IMR-90 (cell line): Measurements from ENCODE around the gene CDC42BPA. TPM values are rescaled to one million over a fixed set of nuclear protein-coding genes. Genes with fewer than 3 reads are reported as not detected.

Experiments used
- ATAC-seq: fragments of 200-7000 bp; cut with Tn5 transposase; 2 replicates; pipeline ENCODE4 v1.9.1; 2020; ENCODE audit warnings: low read depth, mild to moderate bottlenecking, moderate library complexity
- BruUV-seq: library from RNA; stranded (reverse); fragments of 400-500 nt; replicated peaks from 2 replicates; lab custom pipeline; 2021; lab: Mats Ljungman, UMichigan
- CTCF ChIA-PET: fragments of 300-600 bp; formaldehyde crosslinking; extraction: SDS; loops from one replicate; lab custom pipeline; 2021; ENCODE audit warnings: antibody characterized with exemption; lab: Yijun Ruan, JAX
- POLR2A ChIA-PET: fragments of 300-600 bp; sonication (Branson Sonifier 250); formaldehyde crosslinking; loops from one replicate; lab custom pipeline; 2022; ENCODE audit warnings: antibody characterized with exemption; ENCODE audit not compliant: unreplicated experiment; lab: Charles Lee
- DNase-seq: peaks from one replicate; pipeline ENCODE4 v3.0.0; 2013
- H2AFZ ChIP-seq: replicated peaks from 2 replicates; pipeline ENCODE3; 2013; ENCODE audit warnings: low read length, mild to moderate bottlenecking; ENCODE audit not compliant: poor library complexity
- H2AK5ac ChIP-seq: 2 replicates; pipeline ENCODE4 v1.6.1; 2013; ENCODE audit warnings: low read depth, low read length, inconsistent platforms
- H2AK9ac ChIP-seq: replicated peaks from 2 replicates; pipeline ENCODE3; 2013; ENCODE audit warnings: mild to moderate bottlenecking, low read depth, low read length, moderate library complexity; ENCODE audit not compliant: poor library complexity
- H2BK120ac ChIP-seq: 2 replicates; pipeline ENCODE4 v1.6.1; 2013; ENCODE audit warnings: low read depth, low read length, inconsistent platforms
- H2BK15ac ChIP-seq: 3 replicates; pipeline ENCODE4 v1.6.1; 2013; ENCODE audit warnings: low read depth, low read length, inconsistent platforms
- H2BK20ac ChIP-seq: 2 replicates; pipeline ENCODE4 v1.6.1; 2013; ENCODE audit warnings: low read depth, mild to moderate bottlenecking, inconsistent platforms, low read length, moderate library complexity
- H2BK5ac ChIP-seq: 2 replicates; pipeline ENCODE4 v1.6.1; 2013; ENCODE audit warnings: mild to moderate bottlenecking, low read depth, low read length, inconsistent platforms; ENCODE audit not compliant: poor library complexity, severe bottlenecking
- H3K14ac ChIP-seq: replicated peaks from 2 replicates; pipeline ENCODE4 v1.6.1; 2013; ENCODE audit warnings: low read depth, low read length, inconsistent platforms
- H3K18ac ChIP-seq: 2 replicates; pipeline ENCODE4 v1.6.1; 2013; ENCODE audit warnings: low read depth, low read length, control low read depth
- H3K23ac ChIP-seq: 2 replicates; pipeline ENCODE4 v1.6.1; 2013; ENCODE audit warnings: low read depth, low read length, inconsistent platforms
- H3K27ac ChIP-seq: 2 replicates; pipeline ENCODE4 v1.5.1; 2013; ENCODE audit warnings: mild to moderate bottlenecking, control low read depth, low read length; ENCODE audit not compliant: insufficient read depth
- H3K27me3 ChIP-seq: 2 replicates; pipeline ENCODE4 v1.6.1; 2013; ENCODE audit warnings: low read length; ENCODE audit not compliant: control insufficient read depth, insufficient read depth
- H3K36me3 ChIP-seq: 2 replicates; pipeline ENCODE4 v1.6.1; 2013; ENCODE audit warnings: low read length, mixed read lengths; ENCODE audit not compliant: control insufficient read depth, insufficient read depth
- H3K4ac ChIP-seq: 2 replicates; pipeline ENCODE4 v1.6.1; 2013; ENCODE audit warnings: low read depth, low read length, inconsistent platforms
- H3K4me1 ChIP-seq: 2 replicates; pipeline ENCODE4 v1.6.1; 2013; ENCODE audit warnings: low read length, mixed read lengths; ENCODE audit not compliant: control insufficient read depth, insufficient read depth
- H3K4me2 ChIP-seq: 2 replicates; pipeline ENCODE4 v1.6.1; 2013; ENCODE audit warnings: low read depth, mild to moderate bottlenecking, control low read depth, low read length, moderate library complexity
- H3K4me3 ChIP-seq: 2 replicates; pipeline ENCODE4 v1.5.1; 2013; ENCODE audit warnings: low read depth, mild to moderate bottlenecking, control low read depth, low read length, moderate library complexity; ENCODE audit not compliant: insufficient read depth
- H3K56ac ChIP-seq: 2 replicates; pipeline ENCODE4 v1.6.1; 2013; ENCODE audit warnings: low read length, inconsistent platforms; ENCODE audit not compliant: insufficient read depth; ENCODE audit errors: extremely low read depth
- H3K79me1 ChIP-seq, 2 experiments: 2 replicates each; pipeline ENCODE4 v1.6.1; 2013; ENCODE audit warnings: low read length in 2 of 2, inconsistent platforms in 1 of 2, low read depth in 1 of 2
- H3K9ac ChIP-seq: 2 replicates; pipeline ENCODE4 v1.6.1; 2013; ENCODE audit warnings: low read depth, low read length, control low read depth
- H3K9me1 ChIP-seq: 2 replicates; pipeline ENCODE4 v1.6.1; 2013; ENCODE audit warnings: low read length, inconsistent platforms; ENCODE audit not compliant: insufficient read depth
- H3K9me3 ChIP-seq: 2 replicates; pipeline ENCODE4 v1.6.1; 2013; ENCODE audit warnings: low read length; ENCODE audit not compliant: control insufficient read depth, insufficient read depth
- H4K20me1 ChIP-seq: 2 replicates; pipeline ENCODE4 v1.6.1; 2013; ENCODE audit warnings: low read length, inconsistent platforms; ENCODE audit not compliant: insufficient read depth
- H4K5ac ChIP-seq: 2 replicates; pipeline ENCODE4 v1.6.1; 2013; ENCODE audit warnings: mild to moderate bottlenecking, low read depth, low read length, control low read depth
- H4K8ac ChIP-seq, 2 experiments: 2 replicates each; pipeline ENCODE4 v1.6.1; 2013; ENCODE audit warnings: low read depth in 2 of 2, low read length in 2 of 2, control low read depth in 1 of 2, inconsistent platforms in 1 of 2
- H4K91ac ChIP-seq: 2 replicates; pipeline ENCODE4 v1.6.1; 2013; ENCODE audit warnings: low read depth, low read length, inconsistent platforms; ENCODE audit not compliant: insufficient read depth
- BHLHE40 ChIP-seq: fragments of 150-350 bp; IDR thresholded peaks from 2 replicates; pipeline ENCODE4 v1.6.1; 2016; ENCODE audit warnings: mild to moderate bottlenecking, low read depth, low read length
- CEBPB ChIP-seq: IDR thresholded peaks from 2 replicates; pipeline ENCODE4 v1.6.1; 2012; ENCODE audit warnings: low read depth, low read length, improper control_type of control experiment
- CTCF ChIP-seq: conservative IDR thresholded peaks from 2 replicates; pipeline ENCODE4 v1.5.1; 2012; ENCODE audit warnings: mild to moderate bottlenecking, low read depth, low read length, improper control_type of control experiment
- ELK1 ChIP-seq: fragments of 150-350 bp; IDR thresholded peaks from 2 replicates; pipeline ENCODE4 v1.6.1; 2016; ENCODE audit warnings: low read depth, mild to moderate bottlenecking, low read length, moderate library complexity, borderline replicate concordance
- FOS ChIP-seq: fragments of 150-350 bp; IDR thresholded peaks from 2 replicates; pipeline ENCODE4 v1.6.1; 2016; ENCODE audit warnings: low read depth, low read length
- MAFK ChIP-seq: IDR thresholded peaks from 2 replicates; pipeline ENCODE4 v1.6.1; 2012; ENCODE audit warnings: low read depth, low read length, improper control_type of control experiment
- RCOR1 ChIP-seq: IDR thresholded peaks from 2 replicates; pipeline ENCODE4 v1.6.1; 2012; ENCODE audit warnings: mild to moderate bottlenecking, low read length, improper control_type of control experiment; ENCODE audit not compliant: insufficient replicate concordance
- SMC3 ChIP-seq: fragments of 150-350 bp; IDR thresholded peaks from 2 replicates; pipeline ENCODE4 v1.6.1; 2016; ENCODE audit warnings: low read depth, mild to moderate bottlenecking, antibody characterized with exemption, low read length, moderate library complexity
- WGBS, 2 experiments: methylation state at CpG; one replicate each; pipeline versions ENCODE4 v1.1.5 to v1.1.7; 2013; ENCODE audit warnings: missing lambda C conversion rate in 2 of 2; ENCODE audit not compliant: insufficient read length in 1 of 2; ENCODE audit errors: extremely low coverage in 2 of 2; 5-methylcytosine and 5-hydroxymethylcytosine counted together
- dilution Hi-C: fragments of 300-500 bp; cut with HindIII; formaldehyde crosslinking; loops from one replicate; pipeline ENCODE4 v1.14.3; 2018; ENCODE audit warnings: low sequenced_read_pairs; ENCODE audit not compliant: unreplicated experiment
- in situ Hi-C: fragments of 300-500 bp; cut with MboI; formaldehyde crosslinking; loops from 3 replicates; pipeline ENCODE4 v1.14.3; 2019; ENCODE audit warnings: low sequenced_read_pairs, inconsistent platforms, mixed read lengths
- intact Hi-C: fragments of 100-400 bp; cut with micrococcal nuclease; formaldehyde crosslinking; loops from 2 replicates; pipeline ENCODE4 v1.10.0; 2022
- polyA plus RNA-seq, 3 experiments: library from polyadenylated mRNA; depleted of rRNA; stranded (reverse); fragments of >200 nt; gene quantifications; 2 replicates each; pipeline ENCODE4 v1.2.3, GENCODE V29; 2012; ENCODE audit warnings: low replicate concordance in 1 of 3
- total RNA-seq: library from RNA; depleted of rRNA; stranded (reverse); fragments of >200 nt; gene quantifications from 2 replicates; pipeline ENCODE4 v1.2.3, GENCODE V29; 2012

CDC42BPA gene
- total and polyA plus RNA-seq, 2 of the 4 experiments (the other 2 are of a cell fraction): 9.4 to 27.8 TPM

GRCh38 chr1:227323171-227323966 is 5.1 kb upstream of the CDC42BPA start:
- no peak overlapping the region for H2BK5ac ChIP-seq

More at GRCh38 chr1:227323171-227323966, 5.1 kb upstream of the CDC42BPA start:
- H2AFZ ChIP-seq: no peak overlapping the region
- H3K79me1 ChIP-seq: no peaks in the 10 kb centered on the region
- no peak overlapping the region for H4K8ac ChIP-seq
- H4K5ac ChIP-seq: no peak overlapping the region
- H3K9ac ChIP-seq: no peak overlapping the region
- H3K9me3 ChIP-seq: no peaks in the 10 kb centered on the region
- H2BK15ac ChIP-seq: no peak overlapping the region
- H2BK120ac ChIP-seq: no peak overlapping the region
- no peak overlapping the region for H3K56ac ChIP-seq
- no peak overlapping the region for H2AK5ac ChIP-seq
- H2BK20ac ChIP-seq: no peak overlapping the region
- no peak overlapping the region for H3K4me2 ChIP-seq
- no peak overlapping the region for H2AK9ac ChIP-seq
- H3K27ac ChIP-seq: no peak overlapping the region
- H4K20me1 ChIP-seq: no peaks in the 10 kb centered on the region
- H3K4ac ChIP-seq: no peak overlapping the region
- in situ Hi-C loops: loop anchor here (10.0 kb wide), 1 partner anchor 111 kb away; no protein-coding TSS in a partner anchor
- no peaks in the 10 kb centered on the region for H3K27me3 ChIP-seq
- no peak for DNase-seq
- CTCF ChIA-PET: interaction anchor here (1.1 kb wide), 1 partner anchor 114 kb away, joined by 4 read pairs; no protein-coding TSS in a partner anchor
- no peaks in the 10 kb centered on the region for H3K4me1 ChIP-seq
- no peaks in the 10 kb centered on the region for H3K9me1 ChIP-seq
- no peak for ATAC-seq
- no peak overlapping the region for H3K18ac ChIP-seq
- TF ChIP-seq BHLHE40 (no peak), RCOR1 (no peak), FOS (no peak), ELK1 (no peak), SMC3 (no peak), CEBPB (no peak), CTCF (no peak), MAFK (no peak)
- no peak overlapping the region for H4K91ac ChIP-seq
- H3K36me3 ChIP-seq: no peaks in the 10 kb centered on the region
- no peak overlapping the region for H3K14ac ChIP-seq
- BruUV-seq: no TSS peak
- dilution Hi-C loops: no loop called here
- POLR2A ChIA-PET: interaction anchor here (0.6 kb wide), 1 partner anchor 55 kb away, joined by 3 read pairs; no protein-coding TSS in a partner anchor
- no peak overlapping the region for H3K23ac ChIP-seq
- intact Hi-C loops: no loop called here
- 96 to 100% methylated on average over 1 to 4 of the region's 9 CpGs for WGBS, 2 experiments
- no peak overlapping the region for H3K4me3 ChIP-seq
